HG02763 (cell line): ENCODE results near the gene RBM20.
A peak's percentile ranks its signal among the peaks of the same experiment; 100 is the strongest.
"Not testable (repeated sequence)": the region's sequence is repeated elsewhere in the genome, so short reads cannot be mapped to it uniquely, and the experiment has no call there.

Experiments
- ATAC-seq: cut with Tn5 transposase; IDR thresholded peaks from one replicate; pipeline ENCODE4 v1.9.1; 2021; ENCODE audit warnings: mild to moderate bottlenecking, moderate library complexity; ENCODE audit not compliant: unreplicated experiment

The RBM20 gene

GRCh38 chr10:110700947-110701616, 56.9 kb downstream of the RBM20 start:
- ATAC-seq, result no peak

DNA sequence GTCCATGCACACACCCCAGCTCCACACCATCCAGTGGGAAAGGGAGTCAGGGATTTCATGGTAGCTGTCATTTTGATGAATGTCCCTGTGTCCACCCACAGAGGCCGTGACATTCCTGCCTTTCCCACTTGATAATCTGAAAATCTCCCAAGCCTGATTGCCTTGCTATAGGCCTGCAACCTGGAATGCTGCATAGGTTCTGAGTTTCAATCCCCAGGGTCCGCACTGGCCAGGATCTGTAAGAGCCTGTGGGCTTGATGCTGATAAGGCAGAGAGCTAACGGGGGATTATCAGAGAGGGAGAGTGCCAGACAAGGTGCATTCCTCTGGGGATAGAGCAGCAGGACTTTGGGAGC, 57.5 kb downstream of the RBM20 start:
- ATAC-seq, result no peak

DNA sequence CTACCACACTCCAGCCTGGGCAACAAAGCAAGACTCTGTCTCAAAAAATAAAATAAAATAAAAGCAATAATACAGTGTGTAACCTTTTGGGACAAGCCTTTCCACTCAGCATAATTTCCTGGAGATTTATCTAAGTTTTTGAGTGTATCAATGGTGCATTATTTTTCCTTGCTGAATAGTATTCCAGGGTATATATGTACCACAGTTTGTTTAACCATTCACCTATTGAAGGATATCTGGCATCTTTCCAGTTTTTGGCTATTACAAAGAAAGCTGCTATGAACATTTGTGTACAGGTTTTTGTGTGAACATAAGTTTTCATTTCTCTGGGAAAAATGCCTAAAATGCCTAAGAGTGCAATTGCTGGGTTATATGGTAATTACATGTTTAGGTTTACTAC, 59.9 kb downstream of the RBM20 start:
- no peak for ATAC-seq

- ATAC-seq, result no peak
Observed at GRCh38 chr10:110704906-110705476, 60.9 kb downstream of the RBM20 start.

DNA sequence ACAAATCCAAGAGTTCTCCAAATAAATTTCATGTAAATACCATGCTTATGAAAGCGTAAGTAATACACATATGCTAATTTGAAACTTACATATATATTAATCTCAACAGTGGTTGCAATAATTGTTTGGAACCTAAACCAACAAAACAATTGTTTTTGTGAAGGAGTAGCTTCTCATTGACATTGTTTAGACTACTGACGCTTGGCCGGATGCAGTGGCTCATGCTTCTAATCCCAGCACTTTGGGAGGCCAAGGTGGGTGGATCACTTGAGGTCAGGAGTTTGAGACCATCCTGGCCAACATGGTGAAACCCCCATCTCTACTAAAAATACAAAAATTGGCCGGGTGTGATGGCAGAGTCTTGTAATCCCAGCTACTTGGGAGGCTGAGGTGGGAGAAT, 61.5 kb downstream of the RBM20 start:
- ATAC-seq, result not testable (repeated sequence)

- no peak for ATAC-seq
Observed at GRCh38 chr10:110706690-110707098, 62.6 kb downstream of the RBM20 start.

- ATAC-seq, result no peak
Observed at GRCh38 chr10:110708776-110709443, 64.8 kb downstream of the RBM20 start.

DNA sequence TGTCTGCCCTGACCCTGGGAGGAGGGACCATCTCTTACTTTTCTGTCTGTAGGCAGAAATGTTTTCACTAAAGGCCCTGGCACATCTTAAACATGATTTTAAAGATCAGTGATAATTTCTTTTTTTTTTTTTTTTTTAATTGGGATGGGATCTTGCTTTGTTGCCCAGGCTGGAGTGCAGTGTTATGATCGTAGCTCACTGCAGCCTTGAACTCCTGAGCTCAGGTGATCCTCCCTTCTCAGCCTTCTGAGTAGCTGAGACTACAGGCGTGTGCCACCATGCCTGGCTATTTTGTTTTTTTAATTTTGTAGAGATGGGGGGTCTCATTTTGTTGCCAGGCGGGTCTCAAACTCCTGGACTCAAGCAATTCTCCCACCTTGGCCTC, 65.3 kb downstream of the RBM20 start:
- no peak for ATAC-seq

GRCh38 chr10:110709964-110710587, 65.9 kb downstream of the RBM20 start:
- no peak for ATAC-seq

DNA sequence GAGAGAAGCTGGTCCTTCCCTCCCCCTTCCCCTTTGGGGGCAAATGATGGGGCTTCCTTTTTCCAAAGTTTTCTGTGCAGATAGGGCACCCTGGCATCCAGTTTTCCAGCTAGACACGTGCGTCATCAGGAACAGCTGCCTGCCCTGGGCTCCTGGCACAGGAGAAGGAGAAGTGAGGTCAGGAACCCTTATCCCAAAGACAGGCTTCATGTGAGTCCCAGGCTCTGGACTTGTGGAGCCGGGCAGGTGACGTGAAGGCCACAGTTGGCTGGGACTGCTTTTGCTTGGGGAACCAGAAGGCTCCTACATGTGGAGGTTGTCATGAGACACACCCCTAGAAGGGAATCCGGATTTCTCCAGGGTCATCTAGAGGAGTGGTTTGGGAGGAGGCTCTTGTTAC, 66.5 kb downstream of the RBM20 start:
- no peak for ATAC-seq

DNA sequence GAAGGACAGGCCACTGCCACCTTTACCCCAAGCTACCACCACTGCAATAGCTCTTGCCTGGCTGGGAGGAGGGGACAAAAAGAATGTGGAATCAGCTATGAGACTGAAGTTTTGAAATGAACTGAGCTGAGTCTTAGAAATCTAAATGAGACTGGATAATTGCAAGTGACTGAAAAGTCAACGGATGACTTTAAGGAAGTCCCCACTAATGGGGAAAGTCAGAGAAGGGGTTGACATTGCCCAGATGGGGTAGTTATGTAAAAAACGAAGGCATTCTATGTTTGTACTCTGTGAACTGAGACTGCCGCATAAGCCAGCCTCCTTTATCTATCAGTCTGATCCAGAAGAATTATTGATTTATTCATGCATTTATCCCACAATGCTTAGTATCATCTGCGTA, 67.2 kb downstream of the RBM20 start:
- no peak for ATAC-seq

GRCh38 chr10:110714356-110714755, 70.2 kb downstream of the RBM20 start:
- ATAC-seq, result no peak

DNA sequence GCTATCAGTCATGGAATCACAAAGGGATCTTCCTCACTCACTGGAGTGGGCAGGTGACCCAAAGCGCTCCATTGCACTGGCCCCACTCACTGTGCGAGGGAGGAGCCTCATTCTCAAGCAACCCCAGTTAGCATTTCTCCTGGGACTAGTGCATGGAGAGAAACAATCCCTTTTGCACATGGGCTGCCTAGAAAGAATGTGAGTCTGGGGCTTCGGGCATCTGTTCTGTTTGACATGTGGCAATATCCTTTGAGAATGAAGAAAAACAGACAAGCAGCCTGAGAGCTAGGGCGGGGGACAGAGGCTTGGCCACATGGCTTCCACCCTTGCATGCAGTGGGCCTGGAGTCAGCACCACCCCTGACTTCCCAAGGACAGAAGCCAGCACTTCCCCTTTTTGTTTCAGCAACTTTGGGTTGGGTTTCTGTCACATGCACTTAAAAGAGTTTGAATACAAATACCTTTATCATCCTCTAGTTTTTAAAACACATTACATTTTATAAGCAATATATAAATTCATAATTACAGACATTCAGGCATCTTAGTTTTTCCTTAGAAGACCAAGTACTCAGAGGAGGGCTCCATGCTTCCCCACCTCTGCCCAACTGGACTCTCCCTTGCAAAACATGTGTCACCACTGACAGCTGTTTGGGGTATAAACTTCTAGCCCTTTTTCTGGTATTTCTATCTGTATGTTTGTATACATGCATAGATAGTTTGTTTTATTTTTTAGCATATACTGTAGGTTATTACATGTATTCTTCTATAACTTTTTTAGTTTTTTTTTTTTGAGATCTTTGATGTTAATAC, 73.8 kb downstream of the RBM20 start:
- no peak for ATAC-seq

DNA sequence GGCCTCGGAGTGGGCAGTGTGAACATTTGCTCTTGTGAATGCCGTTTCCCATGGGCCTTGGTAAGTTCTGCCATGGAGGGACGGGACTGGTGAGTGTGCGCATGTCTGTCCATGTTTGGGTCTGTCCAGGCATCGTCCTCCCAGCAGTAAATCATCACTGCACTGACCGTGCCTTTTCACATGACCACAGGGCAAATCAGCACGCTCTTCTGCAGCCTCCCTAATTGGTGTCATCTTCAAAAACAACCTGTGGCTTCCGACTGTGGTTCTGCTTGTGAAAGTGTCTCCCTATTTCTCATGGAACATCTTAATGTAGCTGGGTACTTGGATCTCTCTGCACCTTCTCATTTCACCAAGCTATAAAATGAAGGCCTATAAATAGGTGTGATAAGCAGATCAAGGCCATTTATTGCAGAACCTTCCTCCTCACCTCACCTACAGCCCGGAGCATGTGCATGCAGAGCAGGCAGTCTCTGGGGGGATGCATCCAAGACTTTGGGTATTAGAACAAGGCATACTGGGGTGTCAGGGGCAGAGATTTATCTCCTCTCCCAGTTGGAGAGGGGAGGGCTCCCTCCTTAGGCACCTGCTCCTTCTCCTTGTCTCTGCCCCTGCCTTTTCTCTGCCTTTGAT, 77.4 kb downstream of the RBM20 start:
- no peak for ATAC-seq

DNA sequence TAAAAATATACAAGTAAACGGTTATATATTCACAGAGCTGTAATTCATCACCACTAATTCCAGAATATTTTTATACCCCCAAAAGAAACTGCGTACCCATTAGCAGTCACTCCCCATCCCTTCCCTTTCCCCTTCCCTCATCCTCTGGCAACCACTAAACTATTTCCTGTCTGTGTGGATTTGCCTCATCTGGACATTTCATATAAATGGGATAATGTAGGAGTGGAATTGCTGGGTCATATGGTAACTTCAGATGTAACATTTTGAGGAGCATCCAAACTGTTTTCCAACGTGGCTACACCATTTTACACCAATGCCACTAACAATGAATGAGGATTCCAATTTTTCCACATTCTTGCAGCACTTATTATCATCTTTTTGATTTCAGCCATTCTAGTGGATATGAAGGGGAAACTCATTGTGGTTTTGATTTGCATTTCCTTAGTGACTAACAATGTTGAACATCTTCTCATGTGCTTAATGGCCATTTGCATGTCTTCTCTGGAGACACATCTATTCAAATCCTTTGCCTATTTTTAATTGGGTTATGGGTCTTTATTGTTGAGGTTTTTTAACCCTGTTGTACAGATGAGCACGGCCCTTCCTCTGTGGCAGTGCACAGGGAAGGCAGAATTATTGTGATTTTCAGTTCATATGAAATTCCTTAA, 79.2 kb downstream of the RBM20 start:
- ATAC-seq, result no peak

GRCh38 chr10:110724116-110724921, 80.2 kb downstream of the RBM20 start:
- peak; percentile 61 for ATAC-seq

GRCh38 chr10:110724937-110725336, 80.8 kb downstream of the RBM20 start:
- ATAC-seq, result no peak

GRCh38 chr10:110725801-110726630, 81.9 kb downstream of the RBM20 start:
- ATAC-seq, result no peak

GRCh38 chr10:110727785-110728184, 83.6 kb downstream of the RBM20 start:
- ATAC-seq, result not testable (repeated sequence)
